Mesenteric fat pad (tissue), 1 donor: ENCODE results near the gene LMAN2L. TPM values are rescaled to one million over a fixed set of nuclear protein-coding genes. Genes with fewer than 3 reads are reported as not detected.
"Not testable (repeated sequence)": the region's sequence is repeated elsewhere in the genome, so short reads cannot be mapped to it uniquely, and the experiment has no call there.

ENCODE experiments used
- DNase-seq: peaks from one replicate; pipeline ENCODE4 v3.0.0-alpha.2; 2020; ENCODE audit warnings: low spot score
- total RNA-seq: library from RNA; stranded (reverse); fragmentation: NEBNext Ultra II Directional; extraction: Animal tissue kit (Norgen Biotek cat#: 25700); gene quantifications from one replicate; pipeline ENCODE4 v1.2.1, GENCODE V29; 2021
- donor health status: DM: yes; HTN: yes; CAD: no.

Gene LMAN2L
- total RNA-seq, 1 donor from 2014 or later, result 10.2 TPM

GRCh38 chr2:96688649-96689430 is 51.0 kb downstream of the LMAN2L start:
- DNase-seq, result no peak

GRCh38 chr2:96687711-96688640 is 51.9 kb downstream of the LMAN2L start:
- DNase-seq, result no peak

GRCh38 chr2:96687266-96687665 is 52.6 kb downstream of the LMAN2L start:
- DNase-seq, result no peak

GRCh38 chr2:96685577-96686459 is 54.0 kb downstream of the LMAN2L start:
- DNase-seq, result no peak

- DNase-seq, result no peak
Measured at GRCh38 chr2:96684883-96685576, 54.8 kb downstream of the LMAN2L start.

GRCh38 chr2:96683972-96684820 is 55.7 kb downstream of the LMAN2L start:
- DNase-seq, result no peak

- DNase-seq, result no peak
Measured at GRCh38 chr2:96683307-96683706, 56.6 kb downstream of the LMAN2L start.

GRCh38 chr2:96681540-96681939 is 58.3 kb downstream of the LMAN2L start:
- DNase-seq, result no peak

GRCh38 chr2:96680561-96681141 is 59.2 kb downstream of the LMAN2L start:
- DNase-seq, result no peak

GRCh38 chr2:96679848-96680247 is 60.0 kb downstream of the LMAN2L start:
- no peak for DNase-seq

- no peak for DNase-seq
Measured at GRCh38 chr2:96669539-96670215, 70.2 kb downstream of the LMAN2L start.

- no peak for DNase-seq
Measured at GRCh38 chr2:96668771-96669170, 71.1 kb downstream of the LMAN2L start.

GRCh38 chr2:96665717-96666116 is 74.1 kb downstream of the LMAN2L start:
- not testable (repeated sequence) for DNase-seq

GRCh38 chr2:96665083-96665569 is 74.7 kb downstream of the LMAN2L start:
- DNase-seq, result no peak

GRCh38 chr2:96664366-96664925 is 75.4 kb downstream of the LMAN2L start:
- DNase-seq, result no peak

- DNase-seq, result no peak
Measured at GRCh38 chr2:96663829-96664228, 76.0 kb downstream of the LMAN2L start.

- no peak for DNase-seq
Measured at GRCh38 chr2:96663177-96663576, 76.7 kb downstream of the LMAN2L start.

GRCh38 chr2:96662360-96662759 is 77.5 kb downstream of the LMAN2L start:
- no peak for DNase-seq
